ENCODE measurements around the gene AGTRAP. TPM values are rescaled to one million over a fixed set of nuclear protein-coding genes. Genes with fewer than 3 reads are reported as not detected.

AGTRAP gene
- total and polyA plus RNA-seq, 9 of the 15 experiments (the other 6 are each of a cell fraction or from before 2014, with no cell fraction given), result 26.8 to 105 (median 57.5) TPM

DNA sequence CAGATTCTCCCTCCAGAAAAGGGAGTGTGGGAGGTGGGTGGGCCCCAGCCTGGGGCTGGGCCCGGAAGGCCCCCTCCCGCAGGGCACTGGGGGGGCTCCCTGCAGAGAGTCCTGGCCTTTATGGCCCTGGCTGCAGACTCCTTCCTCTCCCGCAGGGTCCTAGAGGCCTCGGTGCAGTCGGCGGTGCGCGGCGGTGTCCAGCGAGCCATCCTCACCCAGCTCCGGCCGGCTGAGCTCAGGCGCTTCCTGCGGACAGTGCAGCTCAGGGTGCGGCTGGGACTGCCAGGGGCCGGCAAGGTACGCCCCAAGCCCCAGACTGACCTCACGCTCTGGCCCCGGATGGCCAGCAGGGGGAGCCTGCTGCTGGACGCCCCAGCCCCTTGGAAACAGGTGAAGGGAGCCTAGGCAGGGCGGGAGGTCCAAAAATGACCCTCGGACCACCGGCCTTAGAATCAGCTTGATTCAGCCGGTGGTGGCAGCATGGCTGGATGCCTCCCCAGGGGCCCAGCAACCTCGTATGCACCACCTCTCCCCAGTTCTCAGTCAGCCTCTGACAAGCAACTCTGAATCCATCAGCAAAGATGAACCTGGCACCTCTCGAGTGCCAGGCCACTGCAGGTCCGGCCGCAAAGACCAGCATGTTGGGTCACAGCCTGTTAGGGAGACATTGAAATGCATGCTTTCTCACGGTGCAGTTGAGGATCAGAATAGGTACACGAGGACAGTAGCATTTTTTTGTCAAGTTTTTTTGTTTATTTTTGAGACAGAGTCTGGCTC, 49.2 kb downstream of the AGTRAP start (continued):
- TF ChIP-seq JUND (IDR thresholded peaks at IDR 0.05; ENCODE audit: borderline replicate concordance, low read depth, low read length) (peak; percentile 74; the same call in 1 of the 2 replicates), JUND (tag; IDR thresholded peaks at IDR 0.05; ENCODE audit: borderline replicate concordance, low read depth, low read length) (peak; percentile 54; the same call in 1 of the 3 replicates), TAF7 (tag; IDR thresholded peaks at IDR 0.05) (no peak), FOS (IDR thresholded peaks at IDR 0.05; ENCODE audit: extremely low read depth, insufficient read length) (no peak), BHLHE40 (IDR thresholded peaks at IDR 0.05; ENCODE audit: low read length) (peak; percentile 60), SIRT6 (IDR thresholded peaks at IDR 0.05; ENCODE audit: low read depth, low read length) (no peak), NFE2 (IDR thresholded peaks at IDR 0.05; ENCODE audit: low read depth) (no peak), MCM3 (IDR thresholded peaks at IDR 0.05) (no peak), ZNF134 (CRISPR knock-in tag; conservative IDR thresholded peaks at IDR 0.05) (peak; percentile 63; the same call in 1 of the 2 replicates), BDP1 (IDR thresholded peaks at IDR 0.05; ENCODE audit: insufficient read depth, insufficient read length) (no peak), CBX3 (IDR thresholded peaks at IDR 0.05; ENCODE audit: borderline replicate concordance in 1 of 2, low read length in 2 of 2) (peak in 1 of 2 experiments; percentile 74; a peak in 1 of 3 replicates), PTTG1 (tag; IDR thresholded peaks at IDR 0.05; ENCODE audit: low read depth) (no peak), MXI1 (IDR thresholded peaks at IDR 0.05; ENCODE audit: low read depth, low read length) (no peak), CBX1 (IDR thresholded peaks at IDR 0.05; ENCODE audit: low read depth) (no peak), ZNF24 (IDR thresholded peaks at IDR 0.05) (peak; percentile 42; the same call in 1 of the 2 replicates), JUNB (CRISPR knock-in tag; conservative IDR thresholded peaks at IDR 0.05) (no peak), ZNF263 (CRISPR knock-in tag; IDR thresholded peaks at IDR 0.05; ENCODE audit: borderline replicate concordance) (no peak), CAMTA2 (CRISPR knock-in tag; conservative IDR thresholded peaks at IDR 0.05) (no peak), ZNF778 (CRISPR knock-in tag; IDR thresholded peaks at IDR 0.05) (no peak)
- TF ChIP-seq, protein P1, sequence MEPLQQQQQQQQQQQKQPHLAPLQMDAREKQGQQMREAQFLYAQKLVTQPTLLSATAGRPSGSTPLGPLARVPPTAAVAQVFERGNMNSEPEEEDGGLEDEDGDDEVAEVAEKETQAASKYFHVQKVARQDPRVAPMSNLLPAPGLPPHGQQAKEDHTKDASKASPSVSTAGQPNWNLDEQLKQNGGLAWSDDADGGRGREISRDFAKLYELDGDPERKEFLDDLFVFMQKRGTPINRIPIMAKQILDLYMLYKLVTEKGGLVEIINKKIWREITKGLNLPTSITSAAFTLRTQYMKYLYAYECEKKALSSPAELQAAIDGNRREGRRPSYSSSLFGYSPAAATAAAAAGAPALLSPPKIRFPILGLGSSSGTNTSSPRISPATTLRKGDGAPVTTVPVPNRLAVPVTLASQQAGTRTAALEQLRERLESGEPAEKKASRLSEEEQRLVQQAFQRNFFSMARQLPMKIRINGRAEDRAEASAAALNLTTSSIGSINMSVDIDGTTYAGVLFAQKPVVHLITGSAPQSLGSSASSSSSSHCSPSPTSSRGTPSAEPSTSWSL (CRISPR knock-in tag; IDR thresholded peaks at IDR 0.05; ENCODE audit: borderline replicate concordance), result no peak
- TF ChIP-seq, protein P2, sequence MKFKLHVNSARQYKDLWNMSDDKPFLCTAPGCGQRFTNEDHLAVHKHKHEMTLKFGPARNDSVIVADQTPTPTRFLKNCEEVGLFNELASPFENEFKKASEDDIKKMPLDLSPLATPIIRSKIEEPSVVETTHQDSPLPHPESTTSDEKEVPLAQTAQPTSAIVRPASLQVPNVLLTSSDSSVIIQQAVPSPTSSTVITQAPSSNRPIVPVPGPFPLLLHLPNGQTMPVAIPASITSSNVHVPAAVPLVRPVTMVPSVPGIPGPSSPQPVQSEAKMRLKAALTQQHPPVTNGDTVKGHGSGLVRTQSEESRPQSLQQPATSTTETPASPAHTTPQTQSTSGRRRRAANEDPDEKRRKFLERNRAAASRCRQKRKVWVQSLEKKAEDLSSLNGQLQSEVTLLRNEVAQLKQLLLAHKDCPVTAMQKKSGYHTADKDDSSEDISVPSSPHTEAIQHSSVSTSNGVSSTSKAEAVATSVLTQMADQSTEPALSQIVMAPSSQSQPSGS (CRISPR knock-in tag; IDR thresholded peaks at IDR 0.05), result no peak
- TF ChIP-seq, protein P3, sequence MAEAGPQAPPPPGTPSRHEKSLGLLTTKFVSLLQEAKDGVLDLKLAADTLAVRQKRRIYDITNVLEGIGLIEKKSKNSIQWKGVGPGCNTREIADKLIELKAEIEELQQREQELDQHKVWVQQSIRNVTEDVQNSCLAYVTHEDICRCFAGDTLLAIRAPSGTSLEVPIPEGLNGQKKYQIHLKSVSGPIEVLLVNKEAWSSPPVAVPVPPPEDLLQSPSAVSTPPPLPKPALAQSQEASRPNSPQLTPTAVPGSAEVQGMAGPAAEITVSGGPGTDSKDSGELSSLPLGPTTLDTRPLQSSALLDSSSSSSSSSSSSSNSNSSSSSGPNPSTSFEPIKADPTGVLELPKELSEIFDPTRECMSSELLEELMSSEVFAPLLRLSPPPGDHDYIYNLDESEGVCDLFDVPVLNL (CRISPR knock-in tag; IDR thresholded peaks at IDR 0.05; ENCODE audit: low read depth), result 0 out of 2 replicates have a peak, but pooled peaks have one; percentile 44
- TF ChIP-seq, protein P4, sequence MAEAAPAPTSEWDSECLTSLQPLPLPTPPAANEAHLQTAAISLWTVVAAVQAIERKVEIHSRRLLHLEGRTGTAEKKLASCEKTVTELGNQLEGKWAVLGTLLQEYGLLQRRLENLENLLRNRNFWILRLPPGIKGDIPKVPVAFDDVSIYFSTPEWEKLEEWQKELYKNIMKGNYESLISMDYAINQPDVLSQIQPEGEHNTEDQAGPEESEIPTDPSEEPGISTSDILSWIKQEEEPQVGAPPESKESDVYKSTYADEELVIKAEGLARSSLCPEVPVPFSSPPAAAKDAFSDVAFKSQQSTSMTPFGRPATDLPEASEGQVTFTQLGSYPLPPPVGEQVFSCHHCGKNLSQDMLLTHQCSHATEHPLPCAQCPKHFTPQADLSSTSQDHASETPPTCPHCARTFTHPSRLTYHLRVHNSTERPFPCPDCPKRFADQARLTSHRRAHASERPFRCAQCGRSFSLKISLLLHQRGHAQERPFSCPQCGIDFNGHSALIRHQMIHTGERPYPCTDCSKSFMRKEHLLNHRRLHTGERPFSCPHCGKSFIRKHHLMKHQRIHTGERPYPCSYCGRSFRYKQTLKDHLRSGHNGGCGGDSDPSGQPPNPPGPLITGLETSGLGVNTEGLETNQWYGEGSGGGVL (CRISPR knock-in tag; IDR thresholded peaks at IDR 0.05), result no peak
